ENCODE results near the gene CRYBG1.
A peak's percentile ranks its signal among the peaks of the same experiment; 100 is the strongest.

The CRYBG1 gene

GRCh38 chr6:106612671-106613416 lies 252.3 kb downstream of the CRYBG1 start:
- Mint-ChIP-seq H3K9me3 (no peaks in the 10 kb centered on the region), H3K4me1 (no peaks in the 10 kb centered on the region), H3K27ac (peak overlapping the region in 1 of 3 experiments; percentile 91), H3K36me3 (ENCODE audit: low read depth) (peaks cover 4% of the 10 kb centered on the region), H3K27me3 (ENCODE audit: low read depth) (no peaks in the 10 kb centered on the region), H3K4me3 (no peak overlapping the region)
- TF ChIP-seq CTCF (IDR thresholded peaks at IDR 0.05; ENCODE audit: unreplicated experiment in 3 of 3) = no peak

- H3K4me3 Mint-ChIP-seq = no peak overlapping the region
- H3K27ac Mint-ChIP-seq = peak overlapping the region in 1 of 3 experiments; percentile 91
- no peak for TF ChIP-seq CTCF (IDR thresholded peaks at IDR 0.05; ENCODE audit: unreplicated experiment in 3 of 3)
- no peaks in the 10 kb centered on the region for H3K4me1 Mint-ChIP-seq
- H3K36me3 Mint-ChIP-seq (ENCODE audit: low read depth) = peaks cover 4% of the 10 kb centered on the region
- H3K27me3 Mint-ChIP-seq (ENCODE audit: low read depth) = no peaks in the 10 kb centered on the region
- H3K9me3 Mint-ChIP-seq = no peaks in the 10 kb centered on the region
These were observed 253.1 kb downstream of the CRYBG1 start for GRCh38 chr6:106613590-106613989.

GRCh38 chr6:106614166-106614565 lies 253.6 kb downstream of the CRYBG1 start:
- H3K9me3 Mint-ChIP-seq = no peaks in the 10 kb centered on the region
- peak overlapping the region in 1 of 3 experiments; percentile 4 for H3K27ac Mint-ChIP-seq
- H3K27me3 Mint-ChIP-seq (ENCODE audit: low read depth) = no peaks in the 10 kb centered on the region
- peaks cover 4% of the 10 kb centered on the region for H3K36me3 Mint-ChIP-seq (ENCODE audit: low read depth)
- no peaks in the 10 kb centered on the region for H3K4me1 Mint-ChIP-seq
- no peak for TF ChIP-seq CTCF (IDR thresholded peaks at IDR 0.05; ENCODE audit: unreplicated experiment in 3 of 3)
- H3K4me3 Mint-ChIP-seq = no peak overlapping the region

GRCh38 chr6:106614592-106615257 lies 254.2 kb downstream of the CRYBG1 start:
- no peak for TF ChIP-seq CTCF (IDR thresholded peaks at IDR 0.05; ENCODE audit: unreplicated experiment in 3 of 3)
- H3K27me3 Mint-ChIP-seq (ENCODE audit: low read depth) = no peaks in the 10 kb centered on the region
- peaks cover 4% of the 10 kb centered on the region for H3K36me3 Mint-ChIP-seq (ENCODE audit: low read depth)
- no peaks in the 10 kb centered on the region for H3K4me1 Mint-ChIP-seq
- peak overlapping the region in 1 of 3 experiments; percentile 4 for H3K27ac Mint-ChIP-seq
- no peaks in the 10 kb centered on the region for H3K9me3 Mint-ChIP-seq
- no peak overlapping the region for H3K4me3 Mint-ChIP-seq

GRCh38 chr6:106617302-106617701 lies 256.8 kb downstream of the CRYBG1 start:
- H3K4me1 Mint-ChIP-seq = no peaks in the 10 kb centered on the region
- H3K36me3 Mint-ChIP-seq (ENCODE audit: low read depth) = peaks cover 8% of the 10 kb centered on the region
- peaks cover 3% of the 10 kb centered on the region for H3K9me3 Mint-ChIP-seq
- no peak for TF ChIP-seq CTCF (IDR thresholded peaks at IDR 0.05; ENCODE audit: unreplicated experiment in 3 of 3)
- no peaks in the 10 kb centered on the region for H3K27me3 Mint-ChIP-seq (ENCODE audit: low read depth)
- no peak overlapping the region for H3K4me3 Mint-ChIP-seq
- H3K27ac Mint-ChIP-seq = no peak overlapping the region

Measured in nephron (organoid).